NT2/D1 (cell line): ENCODE results near the gene SLC34A3.

Source experiments
- SUZ12 ChIP-seq: IDR thresholded peaks from 2 replicates; pipeline ENCODE4 v1.6.1; 2011; ENCODE audit not compliant: insufficient read length, insufficient read depth; ENCODE audit errors: extremely low read depth
- ZNF274 ChIP-seq: IDR thresholded peaks from 2 replicates; pipeline ENCODE4 v1.6.1; 2011; ENCODE audit warnings: mild to moderate bottlenecking, low read depth, low read length

- no peak for TF ChIP-seq SUZ12
- TF ChIP-seq ZNF274 = no peak
These were observed 36.1 kb downstream of the SLC34A3 start for GRCh38 chr9:137266585-137267453.
